ENCODE measurements around the gene CRYBB2.
A peak's percentile ranks its signal among the peaks of the same experiment; 100 is the strongest.
"Not testable (repeated sequence)": the region's sequence is repeated elsewhere in the genome, so short reads cannot be mapped to it uniquely, and the experiment has no call there.

Gene CRYBB2, protein sequence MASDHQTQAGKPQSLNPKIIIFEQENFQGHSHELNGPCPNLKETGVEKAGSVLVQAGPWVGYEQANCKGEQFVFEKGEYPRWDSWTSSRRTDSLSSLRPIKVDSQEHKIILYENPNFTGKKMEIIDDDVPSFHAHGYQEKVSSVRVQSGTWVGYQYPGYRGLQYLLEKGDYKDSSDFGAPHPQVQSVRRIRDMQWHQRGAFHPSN

DNA sequence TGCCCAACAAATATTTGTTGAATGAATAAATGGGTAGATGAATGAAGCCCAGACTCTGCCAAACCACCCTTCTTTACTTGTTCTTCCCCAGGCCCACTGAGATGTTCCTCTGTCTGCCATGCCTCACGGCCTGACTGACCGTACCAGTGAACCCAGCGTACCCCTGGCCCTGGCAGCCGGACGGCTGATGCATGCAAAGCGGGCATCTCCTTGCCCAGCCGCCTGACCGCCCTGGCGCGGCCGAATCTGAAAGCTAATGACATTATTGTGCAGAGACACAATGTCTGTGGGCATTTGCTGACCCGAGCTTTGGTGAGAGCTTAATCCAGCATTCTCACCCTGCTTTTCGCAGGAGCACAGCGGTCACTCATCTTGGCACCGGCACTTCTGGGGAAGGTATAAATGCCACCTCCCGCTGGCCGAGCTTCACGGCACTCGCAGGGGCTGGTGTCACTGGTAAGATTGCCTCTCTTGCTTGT lies at the start of gene CRYBB2:
Gene CRYBB2 (plus strand): TSS at position 429 of the 479 bp plus-strand sequence. CDS start 1,791 bp downstream, outside the sequence.
- no peak for DNase-seq (ENCODE audit: low spot score)

DNA sequence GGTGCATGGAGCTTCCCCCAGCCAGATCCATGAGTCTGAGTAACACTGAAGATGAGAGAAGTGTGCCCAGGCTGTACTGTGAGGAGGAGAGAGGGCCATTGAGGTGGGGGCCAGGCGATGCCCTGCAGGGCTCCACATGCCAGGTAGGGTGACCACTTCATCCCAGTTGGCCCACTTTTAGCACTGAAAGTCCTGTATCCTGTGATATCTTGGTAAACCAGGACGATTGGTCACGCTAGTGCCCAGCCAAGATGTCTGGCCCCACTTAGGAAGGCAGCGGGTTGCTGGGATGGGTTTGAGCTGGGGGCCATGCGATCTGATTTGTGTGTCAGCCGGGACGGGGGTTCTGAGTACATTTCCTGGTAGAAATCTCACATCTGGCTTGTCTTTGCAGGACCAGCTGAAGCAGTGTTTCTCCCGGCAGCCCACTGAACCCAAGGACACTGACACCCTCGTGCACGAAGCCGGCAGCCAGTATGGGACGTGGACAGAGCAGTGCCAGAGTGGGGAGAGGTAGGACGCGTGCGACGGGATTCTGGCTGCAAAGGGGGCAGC lies 48.9 kb upstream of the CRYBB2 start:
- no peak for DNase-seq (ENCODE audit: low spot score)

DNA sequence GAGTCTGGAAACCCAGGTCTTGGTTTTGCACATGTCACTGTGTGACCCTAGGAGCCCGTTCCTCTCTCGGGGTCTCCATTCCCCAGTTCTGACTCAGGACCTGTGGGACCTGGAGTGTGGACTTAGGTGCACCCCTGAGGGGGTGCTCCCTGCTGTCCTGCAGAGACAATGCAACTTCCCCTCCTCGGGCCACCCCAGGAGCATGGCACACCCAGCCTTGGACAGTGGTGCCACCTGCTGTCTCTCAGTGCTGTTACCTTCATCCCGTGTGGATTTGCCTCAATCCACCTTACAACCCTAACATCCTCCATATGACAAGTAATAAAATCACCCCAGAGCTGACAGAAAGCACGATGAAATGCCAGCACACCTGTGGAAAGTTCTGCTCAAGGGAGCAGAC lies 47.3 kb upstream of the CRYBB2 start:
- peak; percentile 26 for DNase-seq (ENCODE audit: low spot score)

DNA sequence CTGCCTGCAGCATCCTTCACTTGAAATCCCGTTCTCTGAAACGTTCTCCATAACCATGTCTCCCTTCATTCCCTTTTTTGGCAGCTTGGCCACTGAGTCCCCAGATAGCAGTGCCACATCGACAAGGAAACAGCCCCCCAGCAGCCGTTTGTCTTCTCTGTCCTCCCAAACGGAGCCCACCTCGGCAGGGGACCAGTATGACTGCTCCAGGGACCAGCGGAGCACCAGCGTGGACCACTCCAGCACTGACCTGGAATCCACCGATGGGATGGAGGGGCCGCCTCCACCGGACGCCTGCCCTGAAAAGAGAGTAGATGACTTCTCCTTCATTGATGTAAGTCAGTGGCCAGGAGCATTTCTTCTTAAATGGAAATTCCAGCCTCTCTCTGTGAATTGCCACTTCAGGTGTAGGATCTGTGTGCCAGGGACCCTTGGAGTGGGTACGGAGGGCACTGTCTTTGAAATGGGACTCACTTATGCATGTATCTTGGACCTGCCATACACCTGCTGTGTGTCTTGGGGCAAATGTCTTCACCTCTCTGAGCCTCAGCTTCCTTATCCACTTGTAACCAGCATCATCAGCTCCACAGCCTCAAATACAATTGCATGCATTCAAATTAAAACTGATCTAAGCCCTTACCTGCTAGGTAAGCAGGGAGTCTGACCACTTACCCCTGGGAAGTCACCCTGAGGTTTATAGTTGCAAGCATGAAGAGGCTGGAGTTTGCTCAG lies 45.1 kb upstream of the CRYBB2 start:
- DNase-seq (ENCODE audit: low spot score) = no peak

DNA sequence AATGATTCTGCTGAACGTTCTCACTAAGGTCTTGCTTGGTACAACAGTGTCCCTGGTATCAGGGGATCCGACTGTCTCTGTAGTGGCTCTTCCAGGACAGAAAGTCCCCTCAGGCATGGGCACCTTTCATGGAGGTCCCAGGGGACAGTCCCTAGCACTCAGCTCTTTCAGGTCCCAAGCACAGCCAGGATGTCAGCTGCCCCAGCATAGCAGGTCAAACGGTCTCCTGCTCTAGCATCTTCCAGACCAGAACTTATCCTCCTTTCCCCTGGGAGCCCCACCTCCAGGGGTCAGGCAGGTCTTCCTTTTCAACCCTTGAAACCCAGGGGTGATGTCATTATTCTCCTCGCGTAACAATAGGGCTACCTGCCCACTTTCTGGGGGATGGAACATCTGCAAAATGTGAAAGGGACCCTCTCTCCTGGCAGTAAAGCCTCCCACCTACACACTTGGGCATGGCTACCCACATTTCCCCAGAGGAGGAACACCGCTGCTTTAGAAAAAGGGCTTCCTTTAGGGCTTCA lies 44.5 kb upstream of the CRYBB2 start:
- no peak for DNase-seq (ENCODE audit: low spot score)

DNA sequence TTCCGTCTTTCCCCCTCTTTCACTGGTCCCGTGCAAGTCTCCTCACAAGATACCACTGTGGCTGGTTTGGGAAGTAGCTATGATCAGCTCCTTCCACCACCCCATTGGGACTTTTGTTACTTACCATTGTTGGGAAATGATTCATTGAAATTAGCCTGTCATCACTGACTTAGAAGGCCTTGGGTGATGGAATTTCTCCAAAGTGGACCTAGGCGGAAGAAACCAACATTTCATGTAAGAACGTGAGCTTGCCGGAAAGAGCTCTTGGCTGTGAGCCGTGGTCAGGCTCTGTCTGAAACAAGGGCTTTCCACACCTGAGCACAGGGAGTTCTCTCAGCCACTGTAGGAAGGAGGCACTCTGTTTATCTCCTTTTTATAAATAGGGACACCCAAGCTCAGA lies 43.3 kb upstream of the CRYBB2 start:
- DNase-seq (ENCODE audit: low spot score) = no peak

DNA sequence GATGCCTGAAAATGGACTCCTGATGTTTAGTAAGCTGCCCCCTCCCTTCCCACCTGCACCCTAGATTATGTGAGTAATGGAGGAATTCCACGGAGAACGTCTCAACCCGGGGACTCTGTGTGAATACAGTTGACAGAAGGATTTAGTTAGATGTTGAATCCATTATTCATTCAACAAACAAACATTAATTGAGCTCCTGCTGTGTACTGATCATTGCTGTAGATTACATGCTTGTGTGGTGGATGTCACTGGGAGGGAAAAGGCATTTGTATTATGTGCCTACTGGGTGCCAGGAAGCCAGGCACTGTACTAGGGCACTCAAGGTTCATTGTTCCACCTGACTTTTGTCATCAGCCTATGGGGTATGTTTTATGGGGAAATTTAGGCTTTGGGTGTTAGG lies 42.6 kb upstream of the CRYBB2 start:
- no peak for DNase-seq (ENCODE audit: low spot score)

DNA sequence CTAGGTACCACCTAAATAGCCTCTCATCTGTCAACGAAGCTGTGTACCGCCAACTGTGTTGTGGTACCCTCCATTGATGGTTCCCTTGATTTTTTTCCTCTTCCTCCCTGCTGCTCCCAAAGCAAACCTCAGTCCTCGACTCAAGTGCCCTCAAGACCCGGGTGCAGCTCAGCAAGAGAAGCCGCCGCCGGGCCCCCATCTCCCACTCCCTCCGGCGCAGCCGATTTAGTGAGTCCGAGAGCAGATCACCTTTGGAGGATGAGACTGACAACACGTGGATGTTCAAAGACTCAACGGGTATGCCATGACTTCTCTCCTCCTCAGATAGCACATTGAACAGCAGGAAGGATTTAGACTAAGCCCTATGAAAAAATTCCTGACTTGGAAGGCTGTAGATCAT lies 42.2 kb upstream of the CRYBB2 start:
- DNase-seq (ENCODE audit: low spot score) = no peak

DNA sequence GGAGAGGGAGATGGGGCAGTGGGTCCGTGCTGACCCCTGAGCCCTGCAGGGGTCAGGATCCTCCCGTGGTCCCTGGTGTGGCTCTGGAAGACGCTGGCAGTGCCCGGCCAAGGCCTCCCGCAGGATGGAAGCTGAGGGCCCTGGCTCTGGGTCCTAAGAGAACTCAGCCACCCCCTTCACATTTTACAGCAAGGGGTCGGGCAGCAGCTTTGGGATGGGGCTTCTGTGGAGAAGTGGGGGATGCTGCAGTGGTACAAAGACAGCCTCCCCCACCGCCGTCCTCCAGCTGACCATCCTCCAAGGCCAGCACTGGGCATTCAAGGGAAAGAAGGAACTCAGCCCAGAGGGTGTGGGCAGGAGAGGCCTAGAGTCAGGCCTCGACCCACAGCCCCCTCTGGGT lies 41.5 kb upstream of the CRYBB2 start:
- DNase-seq (ENCODE audit: low spot score) = no peak

DNA sequence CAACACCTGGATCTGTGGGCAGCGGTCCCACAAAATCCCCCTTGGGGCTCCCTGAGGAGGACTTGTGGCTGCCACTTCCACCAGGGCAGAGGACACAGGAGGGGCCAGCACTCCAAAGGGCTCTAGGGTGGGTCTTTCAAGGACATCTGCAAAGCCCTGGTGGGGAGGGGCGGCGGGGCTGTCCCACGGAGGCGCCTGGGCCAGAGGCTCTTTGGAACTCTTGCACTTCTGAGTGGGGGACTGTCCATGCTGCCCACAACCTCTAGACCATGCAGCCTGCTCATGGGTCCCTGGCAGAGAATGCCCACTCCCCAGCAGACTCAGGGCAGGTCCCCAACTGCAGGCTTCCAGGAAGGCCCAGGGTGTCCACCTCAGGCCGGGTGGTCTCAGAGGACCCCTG lies 41.1 kb upstream of the CRYBB2 start:
- DNase-seq (ENCODE audit: low spot score) = not testable (repeated sequence)

DNA sequence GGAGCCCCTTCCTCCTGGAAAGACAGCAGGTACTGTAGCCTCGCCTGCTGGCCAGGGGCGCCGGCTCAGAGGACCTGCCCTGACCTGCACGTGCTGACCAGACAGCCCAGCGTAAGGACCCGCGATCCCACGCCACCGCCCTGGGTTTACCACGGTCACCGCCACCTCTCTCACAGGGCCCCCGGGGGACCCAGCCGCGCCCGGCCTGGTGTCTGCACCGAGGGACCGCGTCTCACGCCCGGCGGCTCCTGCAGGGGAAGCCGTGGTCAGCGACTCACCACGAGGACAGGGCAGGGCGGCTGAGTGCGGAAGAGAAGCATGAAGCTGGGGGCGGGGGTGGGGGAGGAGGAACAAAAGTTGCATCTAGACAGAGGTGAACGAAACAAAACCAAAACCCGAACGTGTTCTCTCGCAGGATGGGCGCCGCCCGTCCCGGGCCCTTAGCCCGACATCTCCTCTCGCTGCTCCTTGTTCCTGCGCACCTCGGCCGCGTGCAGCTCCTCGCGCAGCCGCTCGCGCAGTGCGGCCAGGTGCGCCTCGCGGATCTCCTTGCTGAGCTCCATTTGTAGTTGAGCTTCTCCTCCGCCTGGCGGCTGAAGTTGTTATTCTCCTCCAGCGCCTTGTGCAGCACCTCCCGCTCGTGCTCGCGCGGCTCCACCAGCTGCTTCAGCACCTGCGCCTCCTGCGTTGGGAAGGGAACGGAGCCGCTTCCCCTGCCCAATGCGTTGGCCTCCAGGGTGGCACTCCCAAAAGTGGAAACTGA lies 40.4 kb upstream of the CRYBB2 start:
- DNase-seq (ENCODE audit: low spot score) = not testable (repeated sequence)

DNA sequence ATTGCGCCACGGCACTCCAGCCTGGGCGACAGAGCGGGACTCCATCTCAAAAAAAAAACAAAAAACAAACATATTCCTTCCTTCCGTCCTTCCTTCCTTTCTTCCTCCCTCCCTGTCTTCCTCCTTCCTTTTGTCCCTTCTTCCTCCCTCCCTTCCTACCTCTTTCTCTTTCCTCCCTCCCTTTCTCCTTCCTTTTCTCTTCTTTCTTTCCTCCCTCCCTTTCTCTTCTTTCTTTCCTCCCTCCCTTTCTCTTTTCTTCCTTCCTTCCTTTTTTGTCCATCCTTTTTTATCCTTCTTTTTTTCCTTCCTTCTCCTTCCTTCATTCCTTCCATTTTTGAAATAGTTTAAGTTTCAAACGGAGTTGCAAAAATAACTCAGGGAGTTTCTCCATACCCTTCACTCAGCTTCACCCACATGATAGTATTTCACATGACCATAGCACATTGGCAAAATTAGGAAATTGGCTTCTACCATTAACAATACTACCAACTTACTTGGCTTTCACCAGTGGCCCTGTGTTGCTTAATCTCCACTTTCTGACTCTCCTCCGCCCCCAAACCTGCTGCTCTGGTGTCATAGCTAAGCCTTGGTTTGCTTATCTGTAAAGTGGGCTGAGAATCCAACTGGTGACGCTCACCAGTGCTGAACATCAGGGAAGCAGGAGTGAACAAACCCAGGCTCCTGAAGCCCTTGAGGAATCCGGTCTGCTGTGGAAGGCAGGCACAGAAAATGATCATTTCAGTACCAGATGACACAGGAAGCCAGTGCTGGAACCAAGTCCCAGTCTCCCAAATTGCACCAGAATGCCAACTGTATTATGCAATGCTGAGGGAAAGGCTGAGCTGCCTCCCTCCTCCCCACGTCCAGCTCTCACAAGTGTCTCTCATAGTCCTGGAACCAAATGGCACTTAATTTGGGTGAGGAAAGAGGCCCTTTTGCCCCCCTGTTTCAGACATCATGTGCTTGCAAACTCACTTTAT lies 37.0 kb upstream of the CRYBB2 start:
- no peak for DNase-seq (ENCODE audit: low spot score)

DNA sequence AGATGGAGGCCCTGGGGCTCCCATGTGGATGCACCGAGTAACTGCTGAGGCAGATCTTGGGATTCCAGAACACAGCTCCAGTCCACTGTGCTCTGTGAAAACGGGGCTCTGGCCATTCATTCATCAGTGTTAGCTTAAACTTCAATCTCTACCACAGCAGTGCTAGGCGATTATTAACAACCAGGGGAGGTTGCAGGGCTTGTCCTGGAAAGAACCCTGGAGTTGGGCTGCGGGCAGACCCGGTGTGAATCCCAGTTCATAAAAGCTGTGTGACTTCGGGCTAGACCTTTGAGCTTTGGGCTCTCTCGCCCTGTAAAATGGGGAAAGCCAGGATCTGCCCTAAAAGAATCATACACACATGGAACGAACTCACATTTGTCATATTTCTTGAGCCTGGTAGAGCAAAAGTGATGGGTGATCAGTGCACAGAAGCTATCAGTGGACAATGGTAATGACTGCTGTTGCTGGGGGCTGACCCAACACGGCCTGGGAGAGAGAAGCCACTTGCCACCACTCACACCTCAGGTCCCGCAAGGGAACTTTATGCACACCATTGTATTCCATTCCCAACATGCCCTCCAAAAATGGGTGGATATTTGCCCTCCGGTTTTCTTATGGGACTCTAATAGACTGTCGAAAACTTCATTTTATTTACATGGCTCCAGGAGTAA lies 35.4 kb upstream of the CRYBB2 start:
- DNase-seq (ENCODE audit: low spot score) = no peak

DNA sequence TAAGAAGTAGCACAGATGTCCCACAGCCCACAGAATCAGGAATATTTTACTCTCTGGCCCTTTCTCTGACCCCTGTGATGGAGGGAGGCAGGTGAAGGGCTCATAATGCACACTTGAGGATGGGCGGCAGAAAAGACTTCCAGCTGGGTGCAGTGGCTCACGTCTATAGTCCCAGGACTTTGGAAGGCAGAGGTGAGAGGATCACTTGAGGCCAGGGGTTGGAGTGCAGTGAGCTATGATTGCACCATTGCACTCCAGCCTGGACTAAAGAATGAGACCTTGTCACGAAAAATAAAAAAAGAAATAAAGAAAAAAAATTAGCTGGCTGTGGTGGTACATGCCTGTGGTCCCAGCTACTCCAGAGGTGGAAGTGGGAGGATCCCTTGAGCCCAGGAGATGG lies 33.3 kb upstream of the CRYBB2 start:
- no peak for DNase-seq (ENCODE audit: low spot score)

DNA sequence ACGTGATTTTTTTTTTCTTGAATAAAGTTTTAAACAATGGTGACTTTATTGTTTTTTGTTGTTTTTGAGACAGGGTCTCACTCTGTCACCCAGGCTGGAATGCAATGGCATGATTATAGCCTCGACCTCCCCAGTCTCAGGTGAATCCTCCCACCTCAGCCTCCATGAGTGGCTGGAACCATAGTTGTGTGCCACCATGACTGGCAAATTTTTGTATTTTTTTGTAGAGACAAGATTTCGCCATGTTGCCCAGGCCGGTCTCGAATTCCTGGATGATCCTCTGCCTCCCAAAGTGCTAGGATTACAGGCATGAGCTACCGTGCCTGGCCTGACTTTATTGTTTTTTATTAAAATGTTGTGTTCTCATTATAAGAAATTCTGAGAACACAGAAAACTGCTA lies 32.0 kb upstream of the CRYBB2 start:
- DNase-seq (ENCODE audit: low spot score) = no peak

DNA sequence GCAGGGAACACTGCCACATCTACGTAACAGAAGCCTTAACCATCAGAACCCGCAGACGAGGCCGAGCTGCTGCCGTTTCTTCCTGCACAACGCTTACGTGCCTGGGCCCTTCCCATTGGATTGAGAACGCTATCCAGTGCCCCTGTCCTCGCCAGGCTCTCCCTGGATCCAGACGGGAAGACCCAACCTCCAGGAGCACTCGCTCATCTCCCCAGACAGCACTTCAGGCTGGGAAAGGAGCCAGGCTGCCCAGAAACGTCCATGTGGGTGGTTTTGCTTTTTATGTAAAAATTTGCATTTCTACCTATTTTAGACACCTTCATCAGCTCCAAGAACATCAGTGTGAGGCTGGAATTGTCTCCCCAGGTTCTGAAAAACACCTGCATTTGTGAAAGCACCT lies 27.0 kb upstream of the CRYBB2 start:
- no peak for DNase-seq (ENCODE audit: low spot score)

DNA sequence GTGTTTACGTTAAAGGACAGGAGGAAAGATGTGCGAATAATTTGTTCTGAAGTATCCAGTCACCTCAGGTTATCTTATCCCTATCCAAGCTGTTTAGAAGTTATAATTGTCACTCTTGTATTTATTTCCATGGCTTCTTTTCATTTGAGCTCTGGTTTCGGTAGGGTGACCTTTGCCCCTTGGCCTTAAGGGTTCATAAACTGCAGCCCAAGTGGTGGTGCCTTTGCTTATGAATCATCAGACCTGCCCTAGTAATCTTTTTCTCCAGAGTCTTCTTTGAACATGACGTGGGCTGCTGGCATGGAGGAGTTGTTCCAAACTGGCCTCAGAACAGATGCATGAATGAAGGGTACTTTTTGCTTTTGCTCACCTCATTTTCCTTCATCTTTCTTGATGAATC lies 26.3 kb upstream of the CRYBB2 start:
- no peak for DNase-seq (ENCODE audit: low spot score)

DNA sequence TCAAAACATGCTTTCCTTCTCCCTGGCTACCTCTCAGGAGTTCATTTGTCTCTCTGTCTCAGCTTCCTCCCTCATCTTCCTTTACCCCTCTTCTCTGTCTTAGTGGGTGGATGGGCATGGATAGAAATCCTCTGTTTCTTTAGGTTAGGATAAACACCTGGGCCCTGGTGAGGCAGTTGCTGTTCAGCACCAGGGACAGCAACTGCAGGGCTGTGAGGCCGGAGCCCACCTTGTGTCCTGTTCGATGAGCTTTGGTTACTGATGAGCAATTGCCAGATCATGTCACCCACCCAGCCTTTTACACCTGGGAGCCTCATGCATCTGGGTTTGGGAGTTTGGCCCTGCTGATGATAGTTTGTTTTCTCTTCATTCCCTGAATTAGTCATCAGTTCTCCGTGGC lies 25.9 kb upstream of the CRYBB2 start:
- peak; percentile 9 for DNase-seq (ENCODE audit: low spot score)

DNA sequence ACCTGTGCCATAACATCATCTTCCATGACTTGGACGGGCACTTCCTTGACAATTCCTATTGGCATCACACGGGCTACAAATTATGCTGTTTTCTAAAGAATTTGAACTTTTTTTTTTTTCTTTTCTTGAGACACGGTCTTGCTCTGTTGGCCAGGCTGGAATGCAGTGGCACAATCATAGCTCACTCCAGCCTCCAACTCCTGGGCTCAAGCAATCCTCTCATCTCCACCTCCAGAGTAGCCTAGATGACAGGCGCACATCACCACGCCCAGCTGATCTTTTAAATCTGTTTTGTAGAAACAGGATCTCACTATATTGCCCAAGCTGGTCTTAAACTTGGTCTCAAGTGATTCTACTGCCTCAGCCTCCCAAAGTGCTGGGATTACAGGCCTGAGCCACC lies 23.1 kb upstream of the CRYBB2 start:
- no peak for DNase-seq (ENCODE audit: low spot score)

DNA sequence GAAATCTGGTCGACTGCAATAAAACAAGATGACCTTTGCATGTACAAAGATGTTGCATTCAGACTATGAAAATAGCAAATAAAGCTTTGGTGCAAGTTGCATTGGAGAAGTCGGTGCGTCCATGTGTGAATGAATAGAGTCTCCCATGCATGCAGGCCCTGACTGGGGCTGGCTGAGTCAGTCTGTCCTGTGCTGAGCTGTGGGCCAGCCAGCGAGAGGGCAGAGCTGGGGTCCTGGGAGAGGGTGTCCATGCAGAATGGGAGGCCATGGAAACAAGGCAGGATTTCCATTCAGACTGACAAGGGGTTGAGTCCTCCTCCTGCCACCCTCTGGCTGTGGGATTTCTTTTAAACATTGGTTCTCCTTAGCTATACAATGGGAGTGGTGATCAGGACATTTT lies 22.1 kb upstream of the CRYBB2 start:
- DNase-seq (ENCODE audit: low spot score) = no peak

Data from NAMALWA (cell line).